ENCODE results near the gene BHMT2. TPM values are rescaled to one million over a fixed set of nuclear protein-coding genes. Genes with fewer than 3 reads are reported as not detected.

BHMT2 gene
- total and polyA plus RNA-seq, 2 experiments from 2014 or later: 1.7 to 1.9 TPM

- H3K27ac Mint-ChIP-seq: no peak overlapping the region
- Histone ChIP-seq H4K20me1 (replicated peaks; ENCODE audit: insufficient read depth) (no peaks in the 10 kb centered on the region), H3K4me3 (no peak overlapping the region), H3K27ac (ENCODE audit: low read depth) (no peak overlapping the region), H3K4me2 (no peak overlapping the region), H3K27me3 (ENCODE audit: insufficient read depth) (no peaks in the 10 kb centered on the region), H2AFZ (no peak overlapping the region), H3F3A (replicated peaks; ENCODE audit: low read depth) (no peaks in the 10 kb centered on the region), H3K4me1 (ENCODE audit: insufficient read depth) (no peaks in the 10 kb centered on the region), H3K79me2 (replicated peaks; ENCODE audit: insufficient read depth) (no peaks in the 10 kb centered on the region), H3K36me3 (ENCODE audit: insufficient read depth) (no peaks in the 10 kb centered on the region), H3K9me2 (ENCODE audit: insufficient read depth) (no peaks in the 10 kb centered on the region)
- no peak for ATAC-seq
- H3K36me3 Mint-ChIP-seq (ENCODE audit: low read depth): no peaks in the 10 kb centered on the region
- DNase-seq (ENCODE audit: low spot score): no peak
- H3K4me1 Mint-ChIP-seq: no peaks in the 10 kb centered on the region
- TF ChIP-seq EZH2phosphoT487 (IDR thresholded peaks at IDR 0.05; ENCODE audit: unreplicated experiment): no peak
- no peak for TF ChIP-seq CREB1 (CRISPR knock-in tag; IDR thresholded peaks at IDR 0.05; ENCODE audit: low read depth)
- TF ChIP-seq ZNF114 (CRISPR knock-in tag; IDR thresholded peaks at IDR 0.05): no peak
- TF ChIP-seq NANOG (IDR thresholded peaks at IDR 0.05; ENCODE audit: borderline replicate concordance): no peak
- no peak for TF ChIP-seq JUNB (IDR thresholded peaks at IDR 0.05; ENCODE audit: unreplicated experiment)
- no peak for TF ChIP-seq REST (IDR thresholded peaks at IDR 0.05; ENCODE audit: unreplicated experiment)
- TF ChIP-seq POLR2AphosphoS5 (IDR thresholded peaks at IDR 0.05; ENCODE audit: low read depth): no peak
- no peak for TF ChIP-seq ETS1 (IDR thresholded peaks at IDR 0.05)
- TF ChIP-seq EZH2 (IDR thresholded peaks at IDR 0.05; ENCODE audit: low read depth, unreplicated experiment): no peak
- no peak for TF ChIP-seq ZNF331 (CRISPR knock-in tag; IDR thresholded peaks at IDR 0.05; ENCODE audit: low read depth)
- TF ChIP-seq STAT1 (IDR thresholded peaks at IDR 0.05; ENCODE audit: unreplicated experiment): no peak
- no peak for TF ChIP-seq CTCF (conservative IDR thresholded peaks at IDR 0.05; ENCODE audit: low read depth in 2 of 2)
- TF ChIP-seq ZNF462 (CRISPR knock-in tag; IDR thresholded peaks at IDR 0.05): no peak
- no peaks in the 10 kb centered on the region for H3K9me3 Mint-ChIP-seq
- no peaks in the 10 kb centered on the region for H3K27me3 Mint-ChIP-seq (ENCODE audit: insufficient read depth, low read depth, poor library complexity)
- no peak overlapping the region for H3K4me3 Mint-ChIP-seq
Observed at GRCh38 chr5:79030663-79031484, 38.7 kb upstream of the BHMT2 start.
